HG03045 (cell line): Measurements from ENCODE around the gene ARHGAP6.

Experiments used
- ATAC-seq: cut with Tn5 transposase; IDR thresholded peaks from one replicate; pipeline ENCODE4 v1.9.1; 2021; ENCODE audit warnings: mild to moderate bottlenecking, moderate library complexity; ENCODE audit not compliant: unreplicated experiment

Gene ARHGAP6

GRCh38 chrX:11329021-11329420, 336.7 kb downstream of the ARHGAP6 start:
- no peak for ATAC-seq

DNA sequence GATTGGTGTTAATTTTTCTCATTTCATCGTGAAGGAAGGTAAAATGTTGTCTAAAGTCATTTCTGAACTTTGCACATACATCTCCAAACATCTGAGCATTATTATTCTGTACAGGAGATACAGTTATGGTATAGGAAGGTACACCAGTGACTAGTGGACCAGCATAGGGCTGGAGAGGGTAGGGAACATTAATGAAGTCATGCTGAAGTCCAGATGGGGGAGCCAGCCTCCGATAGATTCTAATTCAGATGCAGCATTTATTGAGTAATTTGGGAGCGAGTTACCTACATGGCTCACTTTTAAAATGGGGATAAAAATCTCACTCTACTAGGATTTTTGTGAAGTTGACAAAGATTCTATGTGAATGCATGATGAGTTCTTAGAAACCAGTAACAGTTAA, 337.6 kb downstream of the ARHGAP6 start:
- no peak for ATAC-seq

- ATAC-seq: no peak
Observed at GRCh38 chrX:11321986-11322385, 343.7 kb downstream of the ARHGAP6 start.

DNA sequence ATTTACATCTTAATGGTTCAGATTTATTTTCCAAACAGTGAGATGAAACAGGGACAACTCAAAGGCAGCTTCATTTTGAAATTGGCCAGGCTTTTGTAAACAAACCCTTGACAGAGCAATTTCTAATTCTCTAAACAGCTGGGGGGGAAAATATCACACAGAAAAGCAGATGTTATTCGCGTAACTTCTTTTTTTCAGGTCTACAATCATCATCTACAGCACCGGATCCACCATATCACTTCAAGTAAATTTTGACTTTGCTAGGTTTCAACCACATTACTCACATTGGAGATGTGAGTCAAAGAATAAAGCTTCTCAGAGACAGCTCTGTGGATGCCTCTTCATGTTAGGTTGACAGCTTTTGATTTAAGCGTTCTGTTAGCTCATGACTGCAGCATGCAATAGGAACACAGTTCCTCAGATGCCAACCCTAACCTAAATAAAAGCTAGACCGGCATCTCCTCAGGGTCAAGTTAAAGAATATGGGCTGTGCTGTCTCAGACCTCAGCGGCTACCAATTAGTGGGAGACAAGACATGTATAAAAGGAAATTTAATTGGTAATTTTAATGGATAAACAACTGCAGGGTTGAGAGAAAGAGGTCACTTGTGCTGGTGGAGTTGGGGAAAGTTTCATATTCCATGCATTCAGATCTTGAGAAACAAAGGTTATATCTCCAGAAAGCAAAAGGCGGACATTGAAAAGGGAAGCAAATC, 345.8 kb downstream of the ARHGAP6 start:
- no peak for ATAC-seq

- no peak for ATAC-seq
Observed at GRCh38 chrX:11311706-11312105, 354.0 kb downstream of the ARHGAP6 start.

GRCh38 chrX:11309220-11309619, 356.5 kb downstream of the ARHGAP6 start:
- no peak for ATAC-seq

DNA sequence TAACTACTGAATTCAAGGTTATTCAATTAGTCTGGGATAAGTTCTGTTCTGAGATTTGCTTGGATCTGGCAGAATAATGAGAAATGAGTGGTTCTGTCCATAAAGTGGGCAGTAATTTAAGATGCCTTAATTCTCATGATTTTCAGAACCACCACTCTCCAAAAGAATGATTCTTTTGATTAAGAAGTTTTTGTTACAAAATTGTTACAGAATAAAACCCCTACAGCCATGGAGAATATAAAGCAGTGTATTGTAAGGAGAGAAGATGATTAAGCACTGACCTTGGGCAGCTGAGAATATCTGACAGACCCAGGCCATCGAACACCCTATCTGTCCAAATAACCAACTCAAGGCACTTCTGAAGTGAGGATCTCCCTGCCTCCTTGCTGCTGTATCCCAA, 360.1 kb downstream of the ARHGAP6 start:
- no peak for ATAC-seq

DNA sequence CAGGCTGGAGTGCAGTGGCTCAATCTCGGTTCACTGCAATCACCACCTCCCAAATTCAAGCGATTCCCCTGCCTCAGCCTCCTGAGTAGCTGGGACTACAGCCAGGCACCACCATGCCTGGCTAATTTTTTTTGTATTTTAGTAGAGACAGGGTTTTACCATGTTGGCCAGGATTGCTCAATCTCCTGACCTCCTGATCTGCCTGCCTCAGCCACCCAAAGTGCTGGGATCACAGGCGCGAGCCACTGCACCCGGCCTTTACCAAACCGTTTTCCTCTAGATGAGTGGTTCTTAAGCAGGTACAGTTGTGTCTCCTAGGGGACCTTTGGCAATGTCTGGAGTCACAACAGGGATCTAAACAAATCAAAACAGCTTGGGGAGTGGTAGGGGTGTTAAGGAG, 360.9 kb downstream of the ARHGAP6 start:
- ATAC-seq: no peak

DNA sequence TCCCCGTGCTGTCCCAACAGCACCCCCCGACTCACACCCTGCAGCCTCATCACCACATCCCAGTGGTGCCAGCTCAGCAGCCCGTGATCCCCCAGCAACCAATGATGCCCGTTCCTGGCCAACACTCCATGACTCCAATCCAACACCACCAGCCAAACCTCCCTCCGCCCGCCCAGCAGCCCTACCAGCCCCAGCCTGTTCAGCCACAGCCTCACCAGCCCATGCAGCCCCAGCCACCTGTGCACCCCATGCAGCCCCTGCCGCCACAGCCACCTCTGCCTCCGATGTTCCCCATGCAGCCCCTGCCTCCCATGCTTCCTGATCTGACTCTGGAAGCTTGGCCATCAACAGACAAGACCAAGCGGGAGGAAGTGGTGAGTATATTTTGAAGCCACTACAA, 367.1 kb downstream of the ARHGAP6 start:
- ATAC-seq: no peak

GRCh38 chrX:11296051-11296450, 369.7 kb downstream of the ARHGAP6 start:
- no peak for ATAC-seq

GRCh38 chrX:11293113-11293512, 372.6 kb downstream of the ARHGAP6 start, which contains the start of gene AMELX:
AMELX (plus strand) TSS chrX:11293413; CDS start chrX:11294789, 1,376 bp downstream.
- ATAC-seq: no peak

- no peak for ATAC-seq
Observed at GRCh38 chrX:11290416-11291102, 375.2 kb downstream of the ARHGAP6 start.

GRCh38 chrX:11287505-11287904, 378.2 kb downstream of the ARHGAP6 start:
- no peak for ATAC-seq

- no peak for ATAC-seq
Observed at GRCh38 chrX:11285651-11286050, 380.1 kb downstream of the ARHGAP6 start.

DNA sequence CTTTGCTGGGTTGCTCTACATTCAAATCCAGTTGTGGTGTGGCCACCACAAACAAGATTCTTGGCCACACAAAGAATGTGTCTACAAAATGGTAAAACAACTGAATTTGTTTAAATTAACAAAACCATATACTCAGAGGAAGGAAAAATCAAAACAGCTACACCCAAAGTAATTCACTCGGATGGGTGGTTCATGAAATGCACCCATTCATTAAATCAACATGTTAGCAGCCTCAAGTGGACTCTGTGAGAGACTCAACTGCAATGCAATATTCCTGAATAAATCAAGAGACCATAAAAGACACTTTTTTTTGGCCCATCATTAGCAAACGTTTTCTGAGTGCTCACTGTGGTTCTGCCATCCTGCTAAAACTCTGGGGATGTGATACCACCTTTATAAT, 383.7 kb downstream of the ARHGAP6 start:
- ATAC-seq: no peak

DNA sequence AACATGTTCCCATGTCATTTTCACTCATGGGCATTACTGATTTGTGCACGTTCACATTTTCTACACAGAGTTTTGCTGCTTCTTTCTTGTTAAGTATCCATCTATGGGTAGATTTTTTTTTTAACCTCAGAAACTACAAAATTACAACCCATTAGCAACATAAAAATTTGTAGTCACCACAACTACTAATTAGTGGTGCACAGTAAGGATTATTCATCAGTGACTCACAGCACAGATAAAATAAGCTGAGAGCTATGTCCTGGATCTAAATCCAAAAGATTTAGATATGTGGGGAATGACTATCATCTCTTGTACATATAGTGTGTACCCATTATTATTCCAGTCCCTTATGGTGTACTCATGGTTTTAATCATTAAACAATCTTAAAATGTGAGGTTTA, 392.2 kb downstream of the ARHGAP6 start:
- ATAC-seq: no peak

DNA sequence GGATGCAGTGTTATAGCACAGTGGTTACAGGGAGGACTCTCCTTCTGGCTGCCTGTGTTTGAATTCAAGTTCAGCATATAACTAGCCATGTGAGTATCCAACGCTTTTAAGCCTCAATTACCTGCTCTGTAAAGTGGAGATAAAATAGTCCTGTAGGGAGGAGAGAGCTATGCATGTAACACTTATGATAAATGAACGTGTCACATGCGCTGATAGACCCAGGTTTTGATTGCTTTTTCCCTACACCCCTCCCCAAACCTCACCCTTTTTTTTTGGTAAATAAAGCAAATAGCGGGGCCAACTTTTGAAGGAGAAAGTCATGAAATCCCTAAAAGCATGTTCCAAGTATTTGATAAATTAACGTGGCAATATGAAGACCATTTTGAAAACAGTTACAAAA, 392.9 kb downstream of the ARHGAP6 start:
- no peak for ATAC-seq

DNA sequence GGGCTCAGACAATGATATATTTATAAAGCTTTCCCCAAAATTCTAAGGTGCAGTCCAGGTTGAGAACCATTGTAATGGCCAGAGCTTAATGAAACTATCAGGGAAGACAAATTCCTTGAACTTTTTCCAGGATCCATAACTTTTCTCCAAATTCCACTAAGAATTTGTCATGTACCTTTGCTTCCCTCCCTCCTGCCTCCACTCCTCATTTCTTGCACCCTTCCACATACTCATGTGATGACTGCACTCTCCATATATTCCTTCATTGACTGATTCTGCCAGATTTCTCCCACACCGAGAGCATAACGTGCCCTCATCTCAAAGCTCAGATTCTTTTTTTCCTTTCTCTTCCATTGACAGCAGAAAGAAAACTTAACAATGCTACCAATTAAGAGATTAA, 393.4 kb downstream of the ARHGAP6 start:
- no peak for ATAC-seq

DNA sequence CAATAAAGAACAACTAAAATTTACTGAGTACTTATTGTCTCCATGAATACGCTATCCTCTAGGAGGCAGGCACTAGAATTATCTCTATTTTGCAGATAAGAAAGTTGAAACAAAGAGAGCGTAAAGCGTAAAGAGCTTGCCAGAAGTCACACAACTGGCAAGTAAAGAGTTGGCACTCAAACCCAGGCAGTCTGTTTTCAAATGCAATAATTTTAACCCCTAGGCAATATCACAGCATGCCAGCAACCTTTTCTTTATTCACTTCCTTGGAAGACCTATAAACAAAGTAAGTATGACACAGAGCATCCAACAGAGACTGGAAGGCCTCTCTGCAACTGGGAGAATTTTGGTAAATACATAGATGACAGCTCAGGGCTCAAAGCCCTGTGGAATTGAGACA, 395.7 kb downstream of the ARHGAP6 start:
- ATAC-seq: no peak

GRCh38 chrX:11269006-11269405, 396.7 kb downstream of the ARHGAP6 start:
- ATAC-seq: no peak

- ATAC-seq: no peak
Observed at GRCh38 chrX:11267425-11267824, 398.3 kb downstream of the ARHGAP6 start.

DNA sequence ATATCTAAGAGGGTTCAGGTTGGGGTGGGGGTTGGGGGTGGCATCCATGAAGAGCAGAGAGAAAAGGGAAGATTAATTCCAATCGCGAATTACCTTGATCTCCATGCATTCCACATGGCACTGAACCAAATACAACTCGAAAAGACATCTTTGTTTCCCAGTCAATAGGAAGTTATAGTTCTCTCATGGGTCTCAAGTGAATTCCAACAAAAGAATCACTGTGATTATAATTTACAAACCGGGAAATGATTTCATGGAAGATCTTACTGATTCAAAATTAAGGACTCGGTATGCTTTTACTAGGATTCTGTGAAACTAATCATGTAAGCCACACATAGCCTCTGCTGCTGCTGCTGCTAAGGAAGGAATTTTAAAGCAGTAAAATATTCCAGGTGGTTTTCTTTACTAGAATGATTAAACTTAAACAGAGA, 399.1 kb downstream of the ARHGAP6 start:
- no peak for ATAC-seq

DNA sequence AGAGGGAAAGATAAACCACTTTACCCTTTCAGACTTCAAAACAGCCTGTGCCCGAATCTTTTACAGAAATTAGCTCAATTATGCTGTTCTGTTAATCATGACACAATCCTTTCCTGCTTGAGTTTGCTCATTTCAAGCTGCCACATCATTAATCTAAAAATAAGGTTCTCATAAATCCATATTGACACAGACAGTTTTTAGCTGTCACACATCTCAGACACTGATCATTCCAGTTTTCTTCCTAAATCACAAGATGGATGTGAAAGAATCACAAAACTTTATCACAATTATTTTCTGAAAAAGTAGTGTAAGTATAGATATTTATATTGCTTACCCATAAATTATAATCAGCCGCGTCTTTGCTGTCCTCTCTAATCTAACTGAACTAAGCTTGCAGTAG, 400.4 kb downstream of the ARHGAP6 start:
- ATAC-seq: no peak
